Lower lobe of right lung (tissue), 2 donors: ENCODE data around the gene EHD4. TPM values are rescaled to one million over a fixed set of nuclear protein-coding genes. Genes with fewer than 3 reads are reported as not detected.
A peak's percentile ranks its signal among the peaks of the same experiment; 100 is the strongest.

Source experiments
- ATAC-seq, 2 donors: fragments of 200-7000 bp; cut with Tn5 transposase; one replicate each; pipeline ENCODE4 v1.9.1; 2020 to 2022; ENCODE audit warnings: mild to moderate bottlenecking in 2 of 2, moderate library complexity in 2 of 2
- DNase-seq: peaks from one replicate; pipeline ENCODE4 v3.0.0-alpha.2; 2020
- H3K27ac ChIP-seq: fragments of 200-600 bp; one replicate; pipeline ENCODE4 v1.8.0; 2022
- H3K27me3 ChIP-seq: fragments of 200-600 bp; one replicate; pipeline ENCODE4 v1.8.0; 2022; ENCODE audit warnings: low read depth
- H3K36me3 ChIP-seq: fragments of 200-600 bp; one replicate; pipeline ENCODE4 v1.8.0; 2022; ENCODE audit warnings: mild to moderate bottlenecking
- H3K4me1 ChIP-seq: fragments of 200-600 bp; one replicate; pipeline ENCODE4 v1.8.0; 2022
- H3K4me3 ChIP-seq: fragments of 200-600 bp; one replicate; pipeline ENCODE4 v1.8.0; 2022; ENCODE audit warnings: mild to moderate bottlenecking
- H3K9me3 ChIP-seq: fragments of 200-600 bp; one replicate; pipeline ENCODE4 v1.8.0; 2022
- intact Hi-C: fragments of 100-400 bp; cut with DNase I; formaldehyde crosslinking; loops from one replicate; pipeline ENCODE4 v1.11.0; 2022
- total RNA-seq: library from RNA; stranded (reverse); fragmentation: NEBNext Ultra II Directional; extraction: Animal tissue kit (Norgen Biotek cat#: 25700); gene quantifications from one replicate; pipeline ENCODE4 v1.2.1, GENCODE V29; 2021
- TF ChIP-seq, protein P1 (sequence below): fragments of 200-600 bp; IDR thresholded peaks from one replicate; pipeline ENCODE4 v1.8.0; 2022; ENCODE audit warnings: antibody characterized with exemption, mild to moderate bottlenecking
- donor health status: DM: no; HTN: yes; CAD: no; lungs with severe emphysema.

Gene EHD4
- total RNA-seq, 1 donor from 2014 or later, result 35.0 TPM

DNA sequence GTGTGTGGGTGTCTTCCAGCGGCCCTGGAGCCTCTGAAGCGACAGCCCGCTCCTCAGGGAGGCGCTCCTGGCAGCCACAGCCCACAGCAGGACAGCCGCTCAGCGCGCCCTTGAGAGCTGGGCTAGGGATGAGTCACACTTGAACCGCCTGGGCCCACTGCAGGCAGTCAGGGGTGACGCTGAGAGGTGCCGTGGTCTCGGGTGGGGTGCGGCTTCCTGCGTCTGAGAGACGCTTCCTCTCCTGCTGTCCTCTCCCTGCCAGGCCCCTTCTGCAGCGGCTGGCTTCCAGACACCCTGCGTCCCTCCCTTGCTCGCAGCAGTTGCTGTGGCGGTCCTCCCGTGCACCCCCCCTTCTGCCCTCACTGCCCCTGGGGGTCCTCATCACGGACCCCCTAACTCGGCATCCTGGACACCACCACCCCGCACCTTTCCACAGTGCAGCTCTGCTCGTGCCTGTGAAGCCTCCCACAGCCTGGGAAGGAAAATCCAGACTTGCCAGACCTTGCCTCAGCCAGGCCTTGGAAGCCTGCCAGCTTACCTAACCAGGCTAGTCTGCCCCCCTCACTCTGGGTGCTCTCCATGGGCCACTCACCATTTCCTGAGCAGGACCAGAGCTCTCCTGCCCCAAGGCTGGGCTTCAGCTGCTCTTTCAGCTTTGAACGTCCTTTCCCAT lies 77.4 kb downstream of the EHD4 start:
- H3K4me3 ChIP-seq, result peak overlapping the region; percentile 6
- H3K27ac ChIP-seq, result peak overlapping the region; percentile 79
- peak; percentile 87 for DNase-seq
- no peaks in the 10 kb centered on the region for H3K27me3 ChIP-seq
- TF ChIP-seq, protein P1, sequence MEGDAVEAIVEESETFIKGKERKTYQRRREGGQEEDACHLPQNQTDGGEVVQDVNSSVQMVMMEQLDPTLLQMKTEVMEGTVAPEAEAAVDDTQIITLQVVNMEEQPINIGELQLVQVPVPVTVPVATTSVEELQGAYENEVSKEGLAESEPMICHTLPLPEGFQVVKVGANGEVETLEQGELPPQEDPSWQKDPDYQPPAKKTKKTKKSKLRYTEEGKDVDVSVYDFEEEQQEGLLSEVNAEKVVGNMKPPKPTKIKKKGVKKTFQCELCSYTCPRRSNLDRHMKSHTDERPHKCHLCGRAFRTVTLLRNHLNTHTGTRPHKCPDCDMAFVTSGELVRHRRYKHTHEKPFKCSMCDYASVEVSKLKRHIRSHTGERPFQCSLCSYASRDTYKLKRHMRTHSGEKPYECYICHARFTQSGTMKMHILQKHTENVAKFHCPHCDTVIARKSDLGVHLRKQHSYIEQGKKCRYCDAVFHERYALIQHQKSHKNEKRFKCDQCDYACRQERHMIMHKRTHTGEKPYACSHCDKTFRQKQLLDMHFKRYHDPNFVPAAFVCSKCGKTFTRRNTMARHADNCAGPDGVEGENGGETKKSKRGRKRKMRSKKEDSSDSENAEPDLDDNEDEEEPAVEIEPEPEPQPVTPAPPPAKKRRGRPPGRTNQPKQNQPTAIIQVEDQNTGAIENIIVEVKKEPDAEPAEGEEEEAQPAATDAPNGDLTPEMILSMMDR, result no peak
- ATAC-seq, result peak; percentile 88 to 92
- H3K36me3 ChIP-seq, result peaks cover 28% of the 10 kb centered on the region
- intact Hi-C loops, result no loop called here
- peaks cover 26% of the 10 kb centered on the region for H3K4me1 ChIP-seq
- no peaks in the 10 kb centered on the region for H3K9me3 ChIP-seq

DNA sequence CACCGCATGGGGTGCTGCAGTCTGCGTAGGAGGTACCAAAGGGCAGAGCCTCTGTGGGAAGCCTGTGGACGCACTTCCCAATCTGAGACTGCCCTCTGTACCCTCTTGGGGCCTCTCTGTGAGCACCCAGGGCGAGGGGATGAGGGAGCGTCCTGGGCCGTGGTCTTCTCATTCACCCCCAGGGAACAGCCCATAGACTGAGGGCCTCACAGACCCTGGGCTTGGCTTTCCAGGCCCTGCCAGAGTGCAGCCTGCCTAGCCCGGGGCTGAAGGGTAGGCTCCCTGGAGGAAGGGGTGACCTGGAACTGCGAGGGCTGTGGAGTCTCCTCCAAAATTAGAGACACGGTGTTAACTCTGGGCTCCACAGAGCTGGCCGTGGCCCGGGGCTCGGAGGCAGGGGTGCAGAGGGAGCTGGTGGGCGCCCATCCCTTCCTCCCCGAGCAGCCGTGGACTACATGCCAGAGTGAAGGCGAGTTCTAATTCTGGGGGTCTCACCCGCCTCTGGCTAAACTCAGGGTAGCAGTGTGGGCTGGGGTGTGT lies 78.0 kb downstream of the EHD4 start:
- TF ChIP-seq, protein P1, result no peak
- peak in 1 of 2 donors; percentile 2 for ATAC-seq
- peak overlapping the region; percentile 6 for H3K4me3 ChIP-seq
- H3K36me3 ChIP-seq, result peaks cover 22% of the 10 kb centered on the region
- no peaks in the 10 kb centered on the region for H3K9me3 ChIP-seq
- intact Hi-C loops, result no loop called here
- H3K27me3 ChIP-seq, result no peaks in the 10 kb centered on the region
- no peak for DNase-seq
- peak overlapping the region; percentile 79 for H3K27ac ChIP-seq
- peaks cover 26% of the 10 kb centered on the region for H3K4me1 ChIP-seq

DNA sequence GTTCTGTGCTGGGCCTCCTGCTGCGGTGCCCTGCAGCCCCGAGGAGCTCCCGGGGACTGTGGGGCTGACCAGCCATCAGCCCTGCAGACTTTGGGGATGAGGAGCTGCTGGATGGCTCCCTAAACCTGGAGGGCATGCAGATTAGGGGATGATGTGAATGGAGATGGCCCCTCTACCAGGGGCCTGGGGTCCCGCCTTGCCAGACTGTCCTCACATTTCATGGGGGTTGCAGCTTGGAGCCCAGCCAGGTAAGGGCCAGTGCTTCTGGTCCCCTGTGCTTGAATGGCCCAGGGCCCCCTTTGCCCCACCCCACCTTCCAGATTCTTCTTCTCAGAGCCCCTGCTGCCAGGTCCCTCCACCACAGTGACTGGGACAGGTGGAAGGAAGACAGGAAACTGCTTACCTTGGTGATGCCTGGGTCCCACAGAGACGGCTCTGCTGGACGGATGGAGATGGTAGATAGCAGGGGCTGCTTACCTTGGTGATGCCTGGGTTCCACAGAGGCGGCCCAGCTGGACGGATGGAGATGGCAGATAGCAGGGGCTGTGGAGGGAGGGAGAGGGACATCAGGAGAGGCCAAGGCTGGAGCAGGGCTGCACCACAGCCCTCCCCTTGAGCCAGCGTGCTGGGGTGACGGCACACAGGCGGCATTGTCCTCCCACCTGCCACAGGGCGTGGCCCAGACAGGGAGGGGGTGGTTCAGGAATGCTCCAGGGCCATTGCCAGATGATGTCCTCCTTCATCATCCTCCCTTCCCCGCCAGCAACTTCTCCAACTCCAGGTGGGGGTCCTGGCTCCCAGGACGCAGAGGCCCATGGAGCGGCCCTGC lies 78.7 kb downstream of the EHD4 start, which contains the start of gene SPTBN5:
SPTBN5 (minus strand) TSS at position 632 of the 829 bp plus-strand sequence; CDS start at position 76, 556 bp downstream.
- intact Hi-C loops, result no loop called here
- no peaks in the 10 kb centered on the region for H3K27me3 ChIP-seq
- peak in 1 of 2 donors; percentile 1 for ATAC-seq
- peak within 1 kb of the TSS; percentile 79 for H3K27ac ChIP-seq
- TF ChIP-seq, protein P1, result no peak
- H3K36me3 ChIP-seq, result peaks cover 15% of the 10 kb centered on the region
- no peak for DNase-seq
- H3K9me3 ChIP-seq, result no peaks in the 10 kb centered on the region
- H3K4me3 ChIP-seq, result peak within 1 kb of the TSS; percentile 6
- peaks cover 26% of the 10 kb centered on the region for H3K4me1 ChIP-seq

DNA sequence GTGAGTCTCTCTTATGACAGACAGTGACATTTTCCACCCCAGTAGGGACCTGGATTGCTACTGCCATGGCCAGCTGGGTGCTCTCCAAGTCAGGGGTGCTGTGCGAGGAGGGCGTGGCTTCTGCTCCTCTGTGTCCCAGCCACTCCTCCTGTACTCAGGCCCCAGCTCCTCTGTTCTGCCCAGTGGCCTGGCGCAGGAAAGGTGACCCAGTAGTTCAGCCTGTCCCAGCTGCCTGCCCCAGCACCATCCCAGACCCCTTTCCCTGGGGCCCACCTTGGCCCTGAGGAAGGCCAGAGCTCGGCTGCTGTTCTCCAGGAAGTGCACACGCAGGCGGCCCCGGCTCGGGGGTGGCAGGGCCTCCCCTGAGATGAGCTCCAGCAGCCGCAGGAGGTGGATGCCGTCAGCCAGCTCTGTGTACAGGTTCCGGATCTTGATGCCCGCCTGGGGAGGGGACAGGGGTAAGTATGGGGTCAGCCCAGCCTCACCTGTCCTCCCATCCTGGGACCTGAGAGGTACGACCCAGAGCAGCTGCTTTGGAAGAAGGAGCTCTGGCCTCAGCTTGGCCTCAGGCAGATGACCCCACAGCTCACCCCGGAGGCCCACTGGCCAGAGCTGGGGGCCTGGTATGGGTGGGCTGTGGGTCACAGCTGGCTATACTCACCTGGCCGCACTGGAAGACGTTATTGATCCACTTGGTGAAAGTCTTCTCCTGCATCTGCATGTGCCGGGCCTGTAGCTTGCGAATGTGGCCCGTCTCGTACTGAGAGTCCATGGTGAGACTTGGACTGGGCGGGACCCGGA lies 79.5 kb downstream of the EHD4 start:
- H3K27me3 ChIP-seq, result no peaks in the 10 kb centered on the region
- TF ChIP-seq, protein P1, result no peak
- no peak overlapping the region for H3K4me3 ChIP-seq
- intact Hi-C loops, result no loop called here
- ATAC-seq (peak; percentile 59 to 65), DNase-seq (peak; percentile 85)
- no peak overlapping the region for H3K27ac ChIP-seq
- peaks cover 8% of the 10 kb centered on the region for H3K36me3 ChIP-seq
- H3K4me1 ChIP-seq, result peaks cover 26% of the 10 kb centered on the region
- no peaks in the 10 kb centered on the region for H3K9me3 ChIP-seq

DNA sequence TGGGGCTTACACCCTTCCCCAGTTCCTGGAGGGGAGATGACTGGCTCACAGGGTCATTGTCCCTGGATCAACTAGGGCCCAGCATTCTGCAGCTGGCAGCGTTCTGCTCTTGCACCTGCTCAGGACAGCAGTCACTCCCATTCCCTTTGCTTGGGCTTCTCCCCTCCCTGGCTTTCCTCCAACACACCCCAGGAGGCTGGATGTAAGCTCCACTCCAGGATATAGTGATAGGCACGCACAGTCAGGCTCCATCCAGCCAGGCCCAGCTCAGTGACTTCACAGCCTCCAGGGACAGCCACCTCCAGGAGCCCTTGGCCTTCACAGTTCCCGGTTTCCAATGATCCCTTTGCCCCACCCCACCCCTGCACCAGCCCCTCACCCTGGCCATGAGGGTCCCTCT lies 80.4 kb downstream of the EHD4 start:
- Histone ChIP-seq H3K36me3 (no peaks in the 10 kb centered on the region), H3K27me3 (no peaks in the 10 kb centered on the region), H3K4me1 (peaks cover 26% of the 10 kb centered on the region), H3K27ac (no peak overlapping the region), H3K4me3 (no peak overlapping the region), H3K9me3 (no peaks in the 10 kb centered on the region)
- no peak for ATAC-seq
- intact Hi-C loops, result no loop called here
- TF ChIP-seq, protein P1, result no peak
- no peak for DNase-seq
